ENCODE measurements around the gene TMEM132C. TPM values are rescaled to one million over a fixed set of nuclear protein-coding genes. Genes with fewer than 3 reads are reported as not detected.
"Not testable (repeated sequence)": the region's sequence is repeated elsewhere in the genome, so short reads cannot be mapped to it uniquely, and the experiment has no call there.

The TMEM132C gene
- total RNA-seq, 1 donor from 2014 or later = not detected

- DNase-seq (ENCODE audit: low read depth in 2 of 2) = no peak
Observed at GRCh38 chr12:128474916-128475315, 207.9 kb downstream of the TMEM132C start.

GRCh38 chr12:128476266-128476665 lies 209.3 kb downstream of the TMEM132C start:
- no peak for DNase-seq (ENCODE audit: low read depth in 2 of 2)

- DNase-seq (ENCODE audit: low read depth in 2 of 2) = no peak
Observed at GRCh38 chr12:128483526-128484255, 216.7 kb downstream of the TMEM132C start.

- not testable (repeated sequence) for DNase-seq (ENCODE audit: low read depth in 2 of 2)
Observed at GRCh38 chr12:128497376-128497775, 230.4 kb downstream of the TMEM132C start.

GRCh38 chr12:128507470-128507869 lies 240.5 kb downstream of the TMEM132C start:
- no peak for DNase-seq (ENCODE audit: low read depth in 2 of 2)

- DNase-seq (ENCODE audit: low read depth in 2 of 2) = no peak
Observed at GRCh38 chr12:128509170-128509569, 242.2 kb downstream of the TMEM132C start.

GRCh38 chr12:128510511-128510910 lies 243.5 kb downstream of the TMEM132C start:
- DNase-seq (ENCODE audit: low read depth in 2 of 2) = no peak

GRCh38 chr12:128513331-128513730 lies 246.4 kb downstream of the TMEM132C start:
- DNase-seq (ENCODE audit: low read depth in 2 of 2) = no peak

- DNase-seq (ENCODE audit: low read depth in 2 of 2) = no peak
Observed at GRCh38 chr12:128513831-128514230, 246.9 kb downstream of the TMEM132C start.

GRCh38 chr12:128518644-128519043 lies 251.7 kb downstream of the TMEM132C start:
- DNase-seq (ENCODE audit: low read depth in 2 of 2) = no peak

GRCh38 chr12:128519426-128519825 lies 252.5 kb downstream of the TMEM132C start:
- DNase-seq (ENCODE audit: low read depth in 2 of 2) = no peak

- no peak for DNase-seq (ENCODE audit: low read depth in 2 of 2)
Observed at GRCh38 chr12:128521981-128522380, 255.0 kb downstream of the TMEM132C start.

- DNase-seq (ENCODE audit: low read depth in 2 of 2) = no peak
Observed at GRCh38 chr12:128524439-128524838, 257.5 kb downstream of the TMEM132C start.

- no peak for DNase-seq (ENCODE audit: low read depth in 2 of 2)
Observed at GRCh38 chr12:128531170-128531569, 264.2 kb downstream of the TMEM132C start.

- no peak for DNase-seq (ENCODE audit: low read depth in 2 of 2)
Observed at GRCh38 chr12:128534906-128535305, 267.9 kb downstream of the TMEM132C start.

GRCh38 chr12:128536810-128537209 lies 269.8 kb downstream of the TMEM132C start:
- DNase-seq (ENCODE audit: low read depth in 2 of 2) = no peak

- DNase-seq (ENCODE audit: low read depth in 2 of 2) = no peak
Observed at GRCh38 chr12:128537668-128538067, 270.7 kb downstream of the TMEM132C start.

- DNase-seq (ENCODE audit: low read depth in 2 of 2) = no peak
Observed at GRCh38 chr12:128542844-128543243, 275.9 kb downstream of the TMEM132C start.

GRCh38 chr12:128543460-128543859 lies 276.5 kb downstream of the TMEM132C start:
- DNase-seq (ENCODE audit: low read depth in 2 of 2) = no peak

- no peak for DNase-seq (ENCODE audit: low read depth in 2 of 2)
Observed at GRCh38 chr12:128543971-128544370, 277.0 kb downstream of the TMEM132C start.

GRCh38 chr12:128548949-128549348 lies 282.0 kb downstream of the TMEM132C start:
- no peak for DNase-seq (ENCODE audit: low read depth in 2 of 2)

- DNase-seq (ENCODE audit: low read depth in 2 of 2) = no peak
Observed at GRCh38 chr12:128549601-128550218, 282.7 kb downstream of the TMEM132C start.

- no peak for DNase-seq (ENCODE audit: low read depth in 2 of 2)
Observed at GRCh38 chr12:128551266-128551665, 284.3 kb downstream of the TMEM132C start.

All from lung microvascular endothelial cell (primary cell).